Hippocampal formation (tissue), 2 donors: Measurements from ENCODE around the gene ZNF467.

ENCODE experiments used
- DNase-seq, 2 donors: peaks; one replicate each; lab custom pipeline; 2025; lab: John Stamatoyannopoulos, UW

The ZNF467 gene

GRCh38 chr7:149748076-149748874 lies 25.1 kb downstream of the ZNF467 start:
- no peak for DNase-seq

- no peak for DNase-seq
These were observed 29.7 kb downstream of the ZNF467 start for GRCh38 chr7:149743476-149744255.

GRCh38 chr7:149742075-149742701 lies 31.2 kb downstream of the ZNF467 start:
- peak; percentile 48 to 77 for DNase-seq

GRCh38 chr7:149741629-149742028 lies 31.8 kb downstream of the ZNF467 start:
- DNase-seq: peak; percentile 41 to 43

GRCh38 chr7:149736478-149737360 lies 36.7 kb downstream of the ZNF467 start:
- no peak for DNase-seq

- no peak for DNase-seq
These were observed 37.5 kb downstream of the ZNF467 start for GRCh38 chr7:149735779-149736477.

GRCh38 chr7:149735181-149735602 lies 38.2 kb downstream of the ZNF467 start:
- no peak for DNase-seq

GRCh38 chr7:149734791-149735075 lies 38.7 kb downstream of the ZNF467 start:
- no peak for DNase-seq

GRCh38 chr7:149733924-149734790 lies 39.2 kb downstream of the ZNF467 start:
- DNase-seq: no peak

GRCh38 chr7:149733131-149733923 lies 40.1 kb downstream of the ZNF467 start:
- no peak for DNase-seq

- no peak for DNase-seq
These were observed 40.8 kb downstream of the ZNF467 start for GRCh38 chr7:149732611-149733010.

- DNase-seq: no peak
These were observed 41.3 kb downstream of the ZNF467 start for GRCh38 chr7:149732111-149732561.

GRCh38 chr7:149731207-149731955 lies 42.0 kb downstream of the ZNF467 start:
- no peak for DNase-seq

- peak; percentile 57 to 71 for DNase-seq
These were observed 43.2 kb downstream of the ZNF467 start for GRCh38 chr7:149729983-149730801.

GRCh38 chr7:149729586-149729982 lies 43.8 kb downstream of the ZNF467 start:
- no peak for DNase-seq

GRCh38 chr7:149728491-149729375 lies 44.7 kb downstream of the ZNF467 start:
- DNase-seq: no peak
